Mucosa of descending colon (tissue), 3 donors: ENCODE data around the gene CCDC60. TPM values are rescaled to one million over a fixed set of nuclear protein-coding genes. Genes with fewer than 3 reads are reported as not detected.

Experiments
- ATAC-seq: fragments of 200-7000 bp; cut with Tn5 transposase; one replicate; pipeline ENCODE4 v1.9.1; 2020; ENCODE audit warnings: mild to moderate bottlenecking, moderate library complexity
- DNase-seq, 3 donors: peaks; one replicate each; pipeline ENCODE4 v3.0.0-alpha.2; 2020
- H3K36me3 ChIP-seq: fragments of 200-600 bp; one replicate; pipeline ENCODE4 v1.8.0; 2021; ENCODE audit warnings: low read depth, mild to moderate bottlenecking
- H3K4me1 ChIP-seq: fragments of 200-600 bp; one replicate; pipeline ENCODE4 v1.8.0; 2021; ENCODE audit warnings: low read depth, mild to moderate bottlenecking
- H3K4me3 ChIP-seq: fragments of 200-600 bp; one replicate; pipeline ENCODE4 v1.8.0; 2021; ENCODE audit warnings: mild to moderate bottlenecking
- H3K9me3 ChIP-seq: fragments of 200-600 bp; one replicate; pipeline ENCODE4 v1.8.0; 2021; ENCODE audit warnings: mild to moderate bottlenecking
- CTCF ChIP-seq: fragments of 200-600 bp; IDR thresholded peaks from one replicate; pipeline ENCODE4 v1.8.0; 2022; ENCODE audit warnings: antibody characterized with exemption, mild to moderate bottlenecking
- intact Hi-C, 2 donors: fragments of 100-400 bp; cut with DNase I in 1 of 2; cut with micrococcal nuclease in 1 of 2; formaldehyde crosslinking; loops; one replicate each; pipeline versions ENCODE4 v1.11.0 to v1.11.1; 2022; cut with DNase I, micrococcal nuclease
- total RNA-seq, 3 donors: library from RNA; stranded (reverse); fragmentation: NEBNext Ultra II Directional in 2 of 3; extraction: Animal tissue kit (Norgen Biotek cat#: 25700) in 2 of 3; gene quantifications; one replicate each; pipeline versions ENCODE4 v1.2.1 to v1.2.4, GENCODE V29; 2021 to 2023
- donor health status: DM: no; HTN: no; CAD: no; lungs with moderate emphysema.
- donor health status: DM: no; HTN: no; CAD: no.
- donor health status: DM: no; HTN: yes; CAD: no.

Gene CCDC60
- total RNA-seq, 3 donors from 2014 or later = 2.2 to 3.5 (median 2.9) TPM

GRCh38 chr12:119308708-119309456, 25.6 kb upstream of the CCDC60 start:
- ATAC-seq (no peak), DNase-seq (no peak)
- Histone ChIP-seq H3K9me3 (no peaks in the 10 kb centered on the region), H3K4me3 (no peak overlapping the region), H3K36me3 (no peaks in the 10 kb centered on the region), H3K4me1 (no peaks in the 10 kb centered on the region)
- TF ChIP-seq CTCF = no peak
- intact Hi-C loops = no loop called here

- ATAC-seq = no peak
- intact Hi-C loops = no loop called here
- DNase-seq = no peak
- Histone ChIP-seq H3K36me3 (no peaks in the 10 kb centered on the region), H3K4me3 (no peak overlapping the region), H3K4me1 (no peaks in the 10 kb centered on the region), H3K9me3 (no peaks in the 10 kb centered on the region)
- TF ChIP-seq CTCF = no peak
These were observed 22.7 kb upstream of the CCDC60 start for GRCh38 chr12:119311878-119312277.

GRCh38 chr12:119312904-119313303, 21.6 kb upstream of the CCDC60 start:
- ATAC-seq (no peak), DNase-seq (no peak)
- H3K9me3 ChIP-seq = no peaks in the 10 kb centered on the region
- no peaks in the 10 kb centered on the region for H3K4me1 ChIP-seq
- H3K36me3 ChIP-seq = no peaks in the 10 kb centered on the region
- intact Hi-C loops = no loop called here
- no peak for TF ChIP-seq CTCF
- H3K4me3 ChIP-seq = no peak overlapping the region

GRCh38 chr12:119314290-119314689, 20.2 kb upstream of the CCDC60 start:
- ATAC-seq (no peak), DNase-seq (no peak)
- H3K4me3 ChIP-seq = no peak overlapping the region
- H3K9me3 ChIP-seq = no peaks in the 10 kb centered on the region
- TF ChIP-seq CTCF = no peak
- H3K4me1 ChIP-seq = no peaks in the 10 kb centered on the region
- H3K36me3 ChIP-seq = no peaks in the 10 kb centered on the region
- intact Hi-C loops = no loop called here

GRCh38 chr12:119319638-119320037, 14.9 kb upstream of the CCDC60 start:
- DNase-seq (no peak), ATAC-seq (no peak)
- intact Hi-C loops = no loop called here
- H3K9me3 ChIP-seq = no peaks in the 10 kb centered on the region
- TF ChIP-seq CTCF = no peak
- no peak overlapping the region for H3K4me3 ChIP-seq
- H3K36me3 ChIP-seq = no peaks in the 10 kb centered on the region
- H3K4me1 ChIP-seq = no peaks in the 10 kb centered on the region
